Psoas muscle (tissue), 8 donors: ENCODE results near the gene TMEM250. TPM values are rescaled to one million over a fixed set of nuclear protein-coding genes. Genes with fewer than 3 reads are reported as not detected.
A peak's percentile ranks its signal among the peaks of the same experiment; 100 is the strongest.

ENCODE experiments used
- ATAC-seq, 4 donors: fragments of 200-7000 bp; cut with Tn5 transposase; one replicate each; pipeline ENCODE4 v1.9.1; 2020; ENCODE audit warnings: moderate library complexity in 3 of 4, mild to moderate bottlenecking in 2 of 4
- DNase-seq, 2 donors: peaks; one replicate each; pipeline ENCODE4 v3.0.0-alpha.2; 2020
- H3K27ac ChIP-seq: fragments of 200-600 bp; one replicate; pipeline ENCODE4 v1.8.0; 2022
- H3K27me3 ChIP-seq, 3 donors: fragments of 200-600 bp in 1 of 3; one replicate each; pipeline versions ENCODE4 v1.6.1 to v1.8.0; 2013 to 2022; ENCODE audit warnings: low read length in 2 of 3, mild to moderate bottlenecking in 2 of 3, moderate library complexity in 1 of 3; ENCODE audit not compliant: insufficient read depth in 3 of 3
- H3K36me3 ChIP-seq, 2 donors: fragments of 200-600 bp in 1 of 2; one replicate each; pipeline versions ENCODE4 v1.6.1 to v1.8.0; 2013 to 2022; ENCODE audit warnings: low read depth in 1 of 2, mild to moderate bottlenecking in 1 of 2, moderate library complexity in 1 of 2; ENCODE audit not compliant: insufficient read depth in 1 of 2
- H3K4me1 ChIP-seq: fragments of 200-600 bp; one replicate; pipeline ENCODE4 v1.8.0; 2022
- H3K4me3 ChIP-seq: fragments of 200-600 bp; one replicate; pipeline ENCODE4 v1.8.0; 2022; ENCODE audit warnings: mild to moderate bottlenecking
- H3K9me3 ChIP-seq: fragments of 200-600 bp; one replicate; pipeline ENCODE4 v1.8.0; 2022
- CTCF ChIP-seq: fragments of 200-600 bp; IDR thresholded peaks from one replicate; pipeline ENCODE4 v1.8.0; 2022; ENCODE audit warnings: antibody characterized with exemption
- WGBS, 3 donors: extraction: QIAGEN DNeasy Blood & Tissue Kit; methylation state at CpG; one replicate each; pipeline versions ENCODE4 v1.1.6 to v1.1.7; 2013; 5-methylcytosine and 5-hydroxymethylcytosine counted together
- intact Hi-C, 2 donors: fragments of 100-400 bp; cut with DNase I; formaldehyde crosslinking; loops; one replicate each; pipeline versions ENCODE4 v1.11.0 to v1.14.2; 2022
- long read RNA-seq, 2 donors: library from polyadenylated mRNA; unstranded; transcript quantifications; one replicate each; pipeline ENCODE4 v2.0.0, GENCODE V29; 2021
- polyA plus RNA-seq, 3 donors: library from polyadenylated mRNA; stranded (reverse); fragments of 200-250 nt; gene quantifications; one replicate each; pipeline ENCODE4 v1.2.3, GENCODE V29; 2013
- total RNA-seq, 4 donors: library from RNA; stranded (reverse); fragmentation: NEBNext Ultra II Directional in 2 of 4; extraction: Animal tissue kit (Norgen Biotek cat#: 25700) in 2 of 4; gene quantifications; one replicate each; pipeline versions ENCODE4 v1.2.1 to v1.2.4, GENCODE V29; 2021 to 2023
- donor health status: healthy with polysubstance abuse.
- donor health status: DM: no; HTN: no; CAD: no; lungs with moderate emphysema.
- donor health status: Bipolar disorder and iron deficiency.
- donor health status: healthy.
- donor health status: DM: yes; HTN: yes; CAD: no.
- donor health status: DM: no; HTN: no; CAD: no.
- donor health status: DM: no; HTN: no; CAD: no.
- donor health status: DM: yes; HTN: yes; CAD: no.

TMEM250 gene
- total RNA-seq, result 10 to 100 TPM; 17.3 to 27.8 (median 22.5) TPM
- 10 to 100 TPM; 28.8 to 49.5 (median 41.3) TPM for polyA plus RNA-seq
- long read RNA-seq, donor 1, transcript TMEM250-201 (2 exons, 2,823 nt), result major isoform, 49 of 87 reads
- long read RNA-seq, donor 1, partial matches to known transcripts, result 2 of 87 reads
- long read RNA-seq, donor 1, other reads (novel, unspliced or antisense), result 35 of 87 reads
- long read RNA-seq, donor 2, transcript TMEM250-201 (2 exons, 2,823 nt), result major isoform, 81 of 183 reads
- long read RNA-seq, donor 2, partial matches to known transcripts, result 3 of 183 reads
- long read RNA-seq, donor 2, other reads (novel, unspliced or antisense), result 96 of 183 reads

- DNase-seq, result peak; percentile 97 to 99
- intact Hi-C loops, result no loop called here
- peak; percentile 87 to 92 (median 88) for ATAC-seq
- peak within 1 kb of the TSS; percentile 93 for H3K4me3 ChIP-seq
- peaks cover 2 to 25% of the 10 kb centered on the region in 2 donors for H3K36me3 ChIP-seq
- WGBS, 3 donors, result 0 to 1% (median 0%) methylated on average over 62 to 112 of the region's 112 CpGs
- no peaks in the 10 kb centered on the region for H3K27me3 ChIP-seq
- H3K27ac ChIP-seq, result peak within 1 kb of the TSS; percentile 96
- TF ChIP-seq CTCF, result peak; percentile 5
- H3K4me1 ChIP-seq, result peaks cover 27% of the 10 kb centered on the region
- no peaks in the 10 kb centered on the region for H3K9me3 ChIP-seq
These were observed at the start of gene TMEM250 for GRCh38 chr9:136118320-136119060. Gene TMEM250 (minus strand): TSS chr9:136118875. CDS start chr9:136116900, 1,975 bp downstream.

GRCh38 chr9:136163248-136163850, 44.7 kb upstream of the TMEM250 start:
- no peak for DNase-seq

GRCh38 chr9:136160995-136161610, 42.4 kb upstream of the TMEM250 start:
- ATAC-seq (no peak), DNase-seq (no peak)
- H3K4me3 ChIP-seq, result no peak overlapping the region
- intact Hi-C loops, result no loop called here
- WGBS, 3 donors, result 58 to 66% (median 63%) methylated on average over 10 of the region's 10 CpGs
- H3K27me3 ChIP-seq, result peaks cover 0 to 41% (median 9%) of the 10 kb centered on the region in 3 donors
- H3K4me1 ChIP-seq, result no peaks in the 10 kb centered on the region
- H3K36me3 ChIP-seq, result no peaks in the 10 kb centered on the region
- peaks cover 7% of the 10 kb centered on the region for H3K9me3 ChIP-seq
- no peak for TF ChIP-seq CTCF
- H3K27ac ChIP-seq, result no peak overlapping the region

More at GRCh38 chr9:136163248-136163850, 44.7 kb upstream of the TMEM250 start:
- 55 to 69% (median 59%) methylated on average over 1 of the region's 1 CpG for whole genome bisulfite sequencing, 3 donors
- Histone ChIP-seq H3K36me3 (no peaks in the 10 kb centered on the region), H3K4me1 (no peaks in the 10 kb centered on the region), H3K27ac (no peak overlapping the region), H3K27me3 (peaks cover 0 to 29% (median 0%) of the 10 kb centered on the region in 3 donors), H3K4me3 (no peak overlapping the region), H3K9me3 (peaks cover 7% of the 10 kb centered on the region)
- ATAC-seq, result no peak
- intact Hi-C loops, result no loop called here
- no peak for TF ChIP-seq CTCF

GRCh38 chr9:136160381-136160841, 41.7 kb upstream of the TMEM250 start:
- DNase-seq, result no peak
- no peaks in the 10 kb centered on the region for H3K36me3 ChIP-seq
- 56 to 61% (median 57%) methylated on average over 9 to 12 of the region's 12 CpGs for WGBS, 3 donors
- H3K4me1 ChIP-seq, result no peaks in the 10 kb centered on the region
- no peak for ATAC-seq
- peaks cover 7% of the 10 kb centered on the region for H3K9me3 ChIP-seq
- peaks cover 0 to 48% (median 11%) of the 10 kb centered on the region in 3 donors for H3K27me3 ChIP-seq
- H3K4me3 ChIP-seq, result no peak overlapping the region
- no peak overlapping the region for H3K27ac ChIP-seq
- intact Hi-C loops, result no loop called here
- no peak for TF ChIP-seq CTCF
